HUDEP-2 (cell line): Measurements from ENCODE around the gene FAM161A.
"Not testable (repeated sequence)": the region's sequence is repeated elsewhere in the genome, so short reads cannot be mapped to it uniquely, and the experiment has no call there.

Experiments
- DNase-seq, 76 experiments: peaks; one replicate each; lab custom pipeline; 2025; ENCODE audit not compliant: unreplicated experiment in 76 of 76; lab: John Stamatoyannopoulos, UW

Gene FAM161A

GRCh38 chr2:61853847-61854563 lies at the start of gene FAM161A:
FAM161A (minus strand) TSS chr2:61854060; CDS start chr2:61854041, 19 bp downstream.
- peak in 75 of 76 experiments; percentile 13 to 88 (median 67) for DNase-seq

DNA sequence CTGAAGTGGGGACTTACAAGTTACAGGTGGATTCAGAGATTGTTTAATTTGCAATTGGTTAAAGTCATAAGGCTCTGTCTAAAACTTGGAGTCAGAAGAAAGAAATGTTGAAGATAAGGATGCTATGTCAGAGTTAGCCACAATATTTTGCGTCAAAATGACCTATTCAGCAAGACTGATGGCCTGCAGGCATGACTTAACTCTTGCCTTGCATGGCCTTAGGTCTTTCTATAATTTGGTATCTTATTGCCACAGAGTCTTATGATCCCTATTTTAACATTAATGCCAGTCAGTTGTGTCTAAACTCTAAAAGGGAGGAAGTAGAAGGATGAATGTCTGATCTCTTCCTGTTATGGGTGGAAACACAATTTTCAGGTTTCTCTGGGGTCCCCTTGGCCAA lies 46.4 kb upstream of the FAM161A start:
- no peak for DNase-seq

GRCh38 chr2:61898810-61899209 lies 45.0 kb upstream of the FAM161A start:
- DNase-seq = peak in 29 of 76 experiments; percentile 3 to 62 (median 19)

- peak in 74 of 76 experiments; percentile 17 to 91 (median 70) for DNase-seq
These were observed 34.6 kb upstream of the FAM161A start, which contains the start of gene CCT4 for GRCh38 chr2:61888267-61889055. CCT4 (minus strand) TSS chr2:61888656; CDS start chr2:61888507, 149 bp downstream.

GRCh38 chr2:61887717-61888266 lies 33.9 kb upstream of the FAM161A start:
- peak in 13 of 76 experiments; percentile 7 to 52 (median 27) for DNase-seq

DNA sequence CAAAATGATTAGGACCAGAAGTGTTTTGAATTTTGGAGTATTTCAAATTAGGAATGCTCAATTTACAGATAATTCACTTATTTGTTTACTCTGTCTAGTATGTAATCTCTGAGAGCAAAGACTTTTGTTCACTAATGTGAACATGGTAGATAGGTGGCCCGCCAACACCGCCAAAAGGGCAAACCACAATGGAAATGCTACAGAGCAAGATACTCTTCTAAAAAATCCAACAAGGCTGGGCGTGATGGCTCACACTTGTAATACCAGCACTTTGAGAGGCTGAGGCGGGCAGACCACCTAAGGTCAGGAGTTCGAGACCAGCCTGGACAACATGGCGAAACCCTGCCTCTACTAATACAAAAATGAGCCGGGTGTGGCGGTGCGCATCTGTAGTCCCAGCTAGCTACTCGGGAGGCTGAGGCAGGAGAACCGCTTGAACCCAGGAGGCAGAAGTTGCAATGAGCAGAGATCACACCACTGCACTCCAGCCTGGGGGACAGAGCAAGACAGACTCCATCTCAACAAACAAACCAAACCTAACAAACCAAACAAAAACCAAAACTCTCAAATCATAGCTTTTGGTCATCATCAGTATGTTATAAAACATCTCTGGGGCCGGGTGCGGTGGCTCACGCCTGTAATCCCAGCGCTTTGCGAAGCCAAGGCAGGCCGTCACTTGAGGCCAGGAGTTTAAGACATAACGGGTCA lies 32.2 kb upstream of the FAM161A start:
- no peak for DNase-seq

- DNase-seq = no peak
These were observed 29.0 kb upstream of the FAM161A start for GRCh38 chr2:61882850-61883249.

- DNase-seq = not testable (repeated sequence)
These were observed 25.5 kb upstream of the FAM161A start for GRCh38 chr2:61879351-61879750.

DNA sequence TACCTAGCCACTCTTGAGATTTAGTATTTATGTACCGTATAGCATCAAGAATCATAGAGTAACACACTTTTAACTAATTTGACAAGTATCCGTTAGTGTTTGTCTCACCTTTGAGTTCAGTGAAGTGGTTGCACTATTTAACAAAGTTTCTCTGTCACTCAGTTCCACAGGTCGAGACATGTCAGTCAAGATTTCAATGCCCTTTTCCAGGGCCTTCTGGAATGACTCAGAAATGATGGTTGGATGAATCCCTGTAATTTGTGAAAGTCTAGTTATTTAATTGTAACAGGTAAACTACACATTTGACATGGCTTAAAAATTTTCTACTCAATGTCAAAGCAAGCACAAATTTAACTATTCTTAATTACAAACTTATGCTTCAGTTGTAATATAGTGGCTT lies 24.9 kb upstream of the FAM161A start:
- DNase-seq = no peak

- no peak for DNase-seq
These were observed 23.8 kb upstream of the FAM161A start for GRCh38 chr2:61877571-61878245.

- no peak for DNase-seq
These were observed 22.5 kb upstream of the FAM161A start for GRCh38 chr2:61876400-61876799.

DNA sequence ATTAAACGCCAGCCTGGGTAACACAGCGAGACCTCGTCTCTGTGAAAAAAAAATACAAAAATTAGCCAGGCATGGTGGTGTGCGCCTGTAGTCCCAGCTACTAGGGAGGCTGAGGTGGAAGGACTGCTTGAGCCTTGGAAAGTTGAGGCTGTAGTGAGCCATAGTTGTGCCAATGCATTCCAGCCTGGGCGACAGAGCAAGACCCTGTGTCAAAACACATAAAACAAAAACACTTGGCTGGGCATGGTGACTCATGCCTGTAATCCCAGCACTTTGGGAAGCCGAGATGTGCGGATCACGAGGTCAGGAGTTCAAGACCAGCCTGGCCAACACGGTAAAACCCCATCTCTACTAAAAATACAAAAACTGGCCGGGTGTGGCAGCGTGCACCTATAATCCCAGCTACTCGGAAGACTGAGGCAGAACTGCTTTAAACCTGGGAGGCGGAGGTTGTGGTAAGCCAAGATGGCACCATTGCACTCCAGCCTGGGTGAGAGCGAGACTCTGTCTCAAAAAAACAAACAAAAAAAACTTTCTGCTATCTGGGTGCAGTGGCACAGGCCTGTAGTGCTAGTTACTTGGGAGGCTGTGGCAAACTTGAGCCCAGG lies 12.7 kb upstream of the FAM161A start:
- not testable (repeated sequence) for DNase-seq

- DNase-seq = no peak
These were observed 8.2 kb upstream of the FAM161A start for GRCh38 chr2:61862085-61862484.

DNA sequence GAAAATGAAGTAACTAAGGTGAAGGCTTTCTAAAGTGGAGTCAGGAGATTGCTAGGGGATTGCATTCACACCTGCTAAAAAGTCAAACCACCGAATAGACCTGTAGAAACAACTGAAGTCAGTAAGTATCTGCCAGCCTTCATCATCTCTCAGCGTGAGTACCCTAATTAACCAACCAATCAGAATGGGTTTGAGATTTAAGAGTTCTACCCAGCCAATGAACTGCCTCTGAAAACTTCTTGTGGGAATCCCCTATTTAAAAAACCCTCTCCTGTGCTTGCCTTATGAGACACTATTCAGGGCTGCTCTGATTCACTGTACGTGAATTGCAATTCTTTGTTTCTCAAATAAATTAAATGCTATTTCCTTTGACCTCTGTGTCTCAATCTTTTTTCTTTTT lies 3.4 kb upstream of the FAM161A start:
- DNase-seq = no peak

DNA sequence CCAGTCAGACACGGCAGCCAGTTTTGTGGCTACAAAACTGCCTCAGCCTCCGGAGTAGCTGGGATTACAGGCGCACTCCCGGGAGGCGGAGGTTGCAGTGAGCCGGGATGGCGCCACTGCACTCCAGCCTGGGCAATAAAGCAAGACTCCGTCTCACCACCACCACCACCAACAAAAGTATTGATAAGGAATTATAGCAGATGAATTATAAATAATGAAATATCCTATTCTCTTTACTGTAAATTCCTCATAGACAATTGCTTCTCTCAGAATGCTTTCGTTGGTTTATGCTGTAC lies 1.4 kb upstream of the FAM161A start:
- DNase-seq = no peak

DNA sequence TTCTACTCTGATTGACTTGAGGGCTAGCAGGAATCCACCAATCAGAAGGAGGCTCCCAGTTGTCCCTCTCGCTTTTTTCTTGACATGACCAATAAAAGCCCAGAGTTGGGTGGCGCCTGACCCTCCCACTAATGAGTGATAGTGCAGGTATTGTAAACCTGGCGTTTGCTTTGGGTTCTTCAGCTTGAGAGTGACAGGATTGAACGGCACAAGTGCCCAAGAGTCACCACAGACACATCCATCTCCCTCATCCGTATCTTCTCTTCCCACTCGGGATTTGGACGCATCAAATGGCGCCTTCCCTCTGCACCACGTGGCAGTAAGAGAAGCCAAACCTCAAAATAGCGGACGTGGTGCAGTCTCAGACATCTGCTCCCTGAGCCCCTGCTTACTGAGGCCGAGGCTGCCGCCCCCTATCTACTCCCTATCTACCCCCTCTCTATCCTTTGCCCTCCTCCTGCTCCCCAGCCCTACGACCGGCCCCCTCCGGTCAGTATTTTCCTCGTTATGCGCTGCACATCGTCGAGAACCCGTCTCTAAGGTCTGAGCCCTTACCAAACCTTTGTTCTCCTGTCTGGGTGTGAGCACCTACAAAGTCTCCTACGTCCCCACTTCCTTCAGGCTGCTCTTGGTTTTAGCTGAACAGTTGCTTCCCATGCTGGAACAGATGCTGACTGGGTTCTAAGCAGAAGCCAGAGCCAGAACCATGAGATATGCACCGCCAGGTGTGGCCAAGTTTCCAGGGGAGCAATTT lies 881 bp upstream of the FAM161A start:
- DNase-seq = peak; percentile 39 to 96 (median 89)

DNA sequence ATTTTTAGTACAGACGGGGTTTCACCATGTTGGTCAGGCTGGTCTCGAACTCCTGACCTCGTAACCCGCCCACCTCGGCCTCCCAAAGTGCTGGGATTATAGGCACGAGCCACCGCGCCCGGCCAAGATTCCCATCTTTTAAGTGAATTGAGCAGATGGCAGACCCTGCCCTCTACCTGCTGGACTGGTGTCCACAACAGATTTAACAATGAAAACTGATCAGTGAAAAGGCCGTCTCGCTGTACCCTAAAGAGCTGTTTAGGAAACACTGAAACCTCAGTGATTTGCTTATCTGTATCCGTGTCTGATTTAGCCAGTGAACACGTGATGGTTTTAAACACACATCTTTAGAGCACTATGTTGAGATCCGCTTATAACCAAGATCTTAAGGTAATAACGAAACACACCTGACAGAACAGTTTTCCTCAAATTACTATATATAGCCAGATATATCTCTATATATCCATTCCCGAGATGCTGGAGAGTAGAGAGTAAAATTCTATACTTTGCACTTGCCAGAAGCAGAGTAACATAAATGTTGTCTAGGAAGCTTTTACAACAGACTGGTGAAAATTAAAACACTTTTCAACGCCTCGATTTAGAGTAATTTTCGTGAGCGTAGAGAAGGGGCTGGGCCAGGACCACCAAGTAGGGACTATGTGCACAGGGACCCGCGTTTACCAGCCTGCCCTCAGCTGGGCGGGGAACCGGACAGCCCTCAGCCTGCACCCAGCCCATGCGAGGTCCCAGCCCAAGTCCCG lies 594 bp downstream of the FAM161A start:
- peak in 26 of 76 experiments; percentile 10 to 72 (median 58) for DNase-seq

GRCh38 chr2:61851270-61851669 lies 2.6 kb downstream of the FAM161A start:
- DNase-seq = not testable (repeated sequence)

GRCh38 chr2:61845320-61845719 lies 8.5 kb downstream of the FAM161A start:
- DNase-seq = no peak
